ENCODE data around the gene RPRD2.

DNA sequence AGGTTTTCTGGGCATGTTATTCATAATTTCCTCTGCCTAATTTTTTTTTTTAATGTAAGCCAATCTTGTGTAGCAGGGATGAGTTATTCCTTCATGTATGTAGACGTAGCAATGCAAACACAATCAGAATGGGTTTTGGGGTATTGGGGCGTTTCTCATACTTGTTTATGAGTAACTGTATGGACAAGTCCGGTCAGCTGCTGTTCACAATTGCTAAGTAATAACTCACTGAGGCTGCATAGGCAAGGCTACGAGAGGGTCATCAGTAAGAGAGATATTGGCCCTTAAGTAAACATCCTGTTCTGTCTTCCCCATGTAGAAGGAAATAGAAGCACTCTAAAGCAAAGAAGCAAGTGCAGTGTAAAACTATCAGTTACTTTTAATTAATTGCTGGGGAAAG lies 113.8 kb downstream of the RPRD2 start:
- TF ChIP-seq, protein P1, sequence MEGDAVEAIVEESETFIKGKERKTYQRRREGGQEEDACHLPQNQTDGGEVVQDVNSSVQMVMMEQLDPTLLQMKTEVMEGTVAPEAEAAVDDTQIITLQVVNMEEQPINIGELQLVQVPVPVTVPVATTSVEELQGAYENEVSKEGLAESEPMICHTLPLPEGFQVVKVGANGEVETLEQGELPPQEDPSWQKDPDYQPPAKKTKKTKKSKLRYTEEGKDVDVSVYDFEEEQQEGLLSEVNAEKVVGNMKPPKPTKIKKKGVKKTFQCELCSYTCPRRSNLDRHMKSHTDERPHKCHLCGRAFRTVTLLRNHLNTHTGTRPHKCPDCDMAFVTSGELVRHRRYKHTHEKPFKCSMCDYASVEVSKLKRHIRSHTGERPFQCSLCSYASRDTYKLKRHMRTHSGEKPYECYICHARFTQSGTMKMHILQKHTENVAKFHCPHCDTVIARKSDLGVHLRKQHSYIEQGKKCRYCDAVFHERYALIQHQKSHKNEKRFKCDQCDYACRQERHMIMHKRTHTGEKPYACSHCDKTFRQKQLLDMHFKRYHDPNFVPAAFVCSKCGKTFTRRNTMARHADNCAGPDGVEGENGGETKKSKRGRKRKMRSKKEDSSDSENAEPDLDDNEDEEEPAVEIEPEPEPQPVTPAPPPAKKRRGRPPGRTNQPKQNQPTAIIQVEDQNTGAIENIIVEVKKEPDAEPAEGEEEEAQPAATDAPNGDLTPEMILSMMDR (IDR thresholded peaks at IDR 0.05), result no peak
- no peak for TF ChIP-seq POLR2A (IDR thresholded peaks at IDR 0.05)
